GM21529 (cell line): ENCODE measurements around the gene EEF2K.
A peak's percentile ranks its signal among the peaks of the same experiment; 100 is the strongest.
"Not testable (repeated sequence)": the region's sequence is repeated elsewhere in the genome, so short reads cannot be mapped to it uniquely, and the experiment has no call there.

Experiments
- ATAC-seq: cut with Tn5 transposase; IDR thresholded peaks from one replicate; pipeline ENCODE4 v1.9.1; 2021; ENCODE audit not compliant: unreplicated experiment

EEF2K gene

DNA sequence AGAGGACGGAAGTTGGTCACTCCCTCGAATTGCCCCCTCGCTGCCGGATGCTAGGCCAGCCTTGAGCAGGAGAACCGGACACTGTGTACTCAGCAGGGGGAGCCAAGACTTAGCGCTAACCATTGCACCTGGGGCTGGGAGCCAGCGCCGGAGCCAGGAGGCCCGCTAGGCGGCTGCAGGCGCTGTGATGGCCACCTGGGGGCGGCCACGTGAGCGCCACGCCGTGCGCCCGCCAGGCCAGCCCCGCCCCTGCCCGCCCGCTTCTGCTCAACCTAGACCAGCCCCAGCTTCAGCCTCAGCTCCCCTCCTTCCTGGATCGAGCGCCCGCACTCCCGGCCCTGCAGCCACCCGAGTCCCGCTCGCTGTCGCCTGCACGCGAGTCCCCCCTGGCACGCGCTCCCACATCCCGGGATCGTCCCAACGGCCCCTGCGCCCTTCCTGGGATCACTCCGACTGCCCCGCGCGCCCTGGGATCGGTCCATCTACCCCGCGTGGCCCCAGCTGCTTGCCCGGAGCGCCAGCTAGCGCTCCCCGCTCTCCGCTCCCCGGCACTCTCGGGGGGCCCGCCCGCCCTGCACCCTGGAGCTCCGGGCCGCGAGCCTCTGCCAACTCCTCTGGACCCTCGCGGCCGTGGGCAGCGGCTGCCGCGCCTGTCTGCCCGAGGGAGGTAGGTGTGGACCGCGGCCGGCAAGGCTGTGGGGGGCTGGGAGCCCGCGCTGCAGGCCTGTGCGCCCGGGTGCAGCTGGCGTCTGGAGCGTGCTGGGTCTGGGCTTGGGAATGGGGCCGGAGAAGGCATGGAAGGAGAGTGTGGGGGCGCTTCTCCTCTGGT, at the start of gene EEF2K:
TSS of gene EEF2K (plus strand) at position 266 of the 829 bp plus-strand sequence. CDS start 19,452 bp downstream, outside the sequence.
- peak; percentile 84 for ATAC-seq

DNA sequence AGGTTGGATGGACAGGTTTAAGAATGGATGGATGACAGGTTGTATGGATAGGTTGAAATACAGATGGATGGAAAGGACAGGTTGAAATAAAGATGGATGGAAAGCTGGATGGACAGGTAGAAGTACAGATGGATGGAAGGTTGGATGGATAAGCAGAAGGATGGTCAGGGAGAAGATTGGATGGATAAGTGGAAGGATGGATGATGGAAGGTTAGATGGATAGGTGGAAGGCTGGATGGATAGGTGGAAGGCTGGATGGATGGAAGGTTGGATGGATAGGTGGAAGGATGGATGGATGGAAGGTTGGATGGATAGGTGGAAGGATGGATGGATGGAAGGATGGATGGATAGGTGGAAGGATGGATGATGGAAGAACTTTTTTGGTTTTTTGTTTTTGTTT, 44.7 kb upstream of the EEF2K start:
- ATAC-seq: no peak

DNA sequence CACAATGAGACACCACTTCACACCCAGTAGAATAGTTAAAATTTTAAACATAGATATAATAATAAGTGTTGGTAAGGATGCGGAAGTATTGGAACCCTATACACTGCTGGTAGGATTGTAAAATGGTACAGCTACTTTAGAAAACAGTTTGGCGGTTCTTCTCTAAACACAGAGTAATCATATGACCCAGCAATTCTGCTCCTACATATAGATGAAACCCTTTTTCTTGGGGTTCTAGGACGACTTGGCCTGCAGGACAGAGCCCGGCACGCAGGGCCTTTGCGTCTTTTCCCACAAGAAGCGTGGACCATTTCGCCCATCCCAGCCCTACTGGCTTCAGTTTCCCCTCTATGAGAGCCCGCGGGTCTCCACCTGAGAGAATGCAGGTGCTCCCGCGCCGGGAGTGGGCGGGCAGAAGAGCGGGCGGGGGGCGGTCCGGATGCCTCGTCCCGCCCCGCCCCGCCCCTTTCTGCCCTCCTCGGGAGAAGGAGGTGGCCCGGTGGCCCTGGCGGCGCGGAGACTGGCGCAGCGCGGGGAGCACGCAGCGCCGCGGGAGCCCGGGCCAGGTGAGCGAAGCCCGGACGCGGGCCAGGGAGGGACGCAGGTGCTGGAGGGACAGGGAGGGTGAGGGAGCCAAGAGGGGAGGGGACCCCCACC, 44.0 kb upstream of the EEF2K start, which contains the start of gene SDR42E2:
TSS of gene SDR42E2 (plus strand) at position 508 of the 657 bp plus-strand sequence. CDS start 3,077 bp downstream, outside the sequence.
- ATAC-seq: no peak

DNA sequence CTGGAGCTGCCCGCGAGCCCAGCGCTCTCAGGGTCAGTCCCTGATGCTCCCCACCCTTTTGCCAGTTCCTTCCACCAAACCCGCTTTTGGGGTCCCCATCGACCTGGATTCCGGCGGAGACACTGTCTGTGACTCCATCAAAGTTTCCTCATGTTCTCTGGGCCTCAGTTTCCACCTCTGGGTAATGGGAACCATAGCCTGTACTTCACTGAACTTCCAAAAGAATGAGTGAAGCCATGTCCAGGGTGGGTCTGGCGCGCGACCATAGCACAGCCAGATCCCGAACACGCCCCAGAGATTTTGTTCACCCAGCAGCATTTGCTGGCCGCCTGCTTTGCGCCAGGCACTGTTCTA, 43.4 kb upstream of the EEF2K start:
- ATAC-seq: no peak

DNA sequence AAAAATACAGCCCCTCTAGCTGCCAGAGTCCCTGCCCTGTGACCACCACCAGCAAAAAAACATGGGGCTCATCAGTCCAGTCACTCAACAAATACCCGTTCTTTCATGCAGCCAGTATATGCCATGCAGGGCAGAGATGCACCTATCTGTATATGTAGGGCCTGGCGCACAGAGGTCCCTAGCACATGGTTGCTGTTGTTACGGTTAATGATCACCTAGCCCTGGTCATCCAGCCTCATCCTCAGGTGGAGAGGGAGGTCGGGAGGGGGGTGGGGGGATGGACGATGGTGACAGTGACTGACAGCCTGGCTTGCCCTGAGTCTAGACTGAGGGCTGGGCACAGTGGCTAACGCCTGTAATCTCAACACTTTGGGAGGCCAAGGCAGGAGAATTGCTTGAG, 42.3 kb upstream of the EEF2K start:
- no peak for ATAC-seq

DNA sequence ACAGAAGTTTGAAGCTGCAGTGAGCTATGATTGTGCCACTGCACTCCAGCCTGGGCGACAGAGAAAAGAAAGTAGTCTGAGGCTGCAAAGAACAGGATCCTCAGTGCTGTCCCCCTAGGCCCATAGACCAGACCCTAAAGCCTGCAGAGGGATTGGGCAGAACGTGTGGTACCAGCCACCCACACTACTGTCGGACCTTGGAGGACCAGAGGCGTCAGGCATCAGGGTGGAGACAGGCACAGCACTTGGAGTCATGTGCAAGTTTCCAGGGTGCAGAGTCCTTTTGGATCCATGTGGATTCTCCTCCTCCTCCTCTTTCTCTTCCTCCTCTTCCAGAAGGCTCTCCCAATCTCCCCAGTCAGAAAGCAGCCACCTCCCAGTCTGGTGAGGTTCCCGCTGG, 41.6 kb upstream of the EEF2K start:
- no peak for ATAC-seq

DNA sequence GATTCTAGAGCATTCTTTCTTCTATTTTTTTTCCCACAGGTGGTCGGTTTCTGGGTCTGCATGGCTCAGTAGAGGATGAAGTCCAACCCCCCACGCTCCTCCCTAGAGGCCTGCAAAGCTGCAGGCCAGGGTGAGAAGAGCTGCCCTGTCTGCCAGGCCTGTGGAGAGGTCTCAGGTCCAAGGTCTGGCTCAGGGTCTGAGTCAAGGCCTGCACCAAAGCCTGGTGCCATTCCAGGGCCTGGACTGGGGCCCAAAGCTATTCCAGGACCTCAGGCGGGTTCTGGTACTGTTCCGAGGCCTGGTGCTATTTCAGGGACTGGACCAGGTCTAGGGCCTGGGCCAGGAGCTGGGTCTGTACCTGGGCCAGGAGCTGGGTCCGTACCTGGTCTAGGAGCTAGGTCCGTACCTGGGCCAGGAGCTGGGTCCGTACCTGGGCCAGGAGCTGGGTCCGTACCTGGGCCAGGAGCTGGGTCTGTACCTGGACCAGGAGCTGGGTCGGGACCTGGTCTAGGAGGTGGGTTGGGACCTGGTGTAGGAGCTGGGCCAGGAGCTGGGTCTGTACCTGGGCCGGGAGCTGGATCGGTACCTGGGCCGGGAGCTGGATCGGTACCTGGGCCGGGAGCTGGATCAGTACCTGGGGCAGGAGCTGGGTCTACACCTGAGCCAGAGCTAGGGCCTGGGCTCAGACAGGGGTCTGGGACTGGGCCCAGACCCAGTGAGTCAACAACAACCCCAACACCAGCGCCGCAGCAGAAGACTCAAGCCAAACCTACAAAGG, 40.4 kb upstream of the EEF2K start:
- ATAC-seq: no peak

DNA sequence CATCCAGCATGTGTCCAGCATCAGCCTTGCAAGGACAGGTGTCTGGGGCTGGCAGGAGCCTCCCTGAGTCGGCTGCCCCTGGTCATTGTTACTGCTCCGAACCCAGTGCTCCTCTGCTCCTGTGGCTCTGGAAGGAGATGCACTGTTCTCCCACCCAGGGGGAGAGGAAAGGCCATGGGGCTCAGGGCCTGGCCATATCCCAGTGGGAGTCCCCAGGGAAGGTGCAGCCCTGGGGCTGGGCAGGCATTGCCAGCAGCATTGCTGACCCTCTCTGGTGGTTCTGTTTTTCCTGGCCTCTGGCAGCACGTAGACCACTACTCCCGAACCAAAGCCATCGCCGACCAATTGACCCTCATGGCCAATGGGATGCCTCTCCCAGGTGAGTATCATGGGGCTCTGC, 34.1 kb upstream of the EEF2K start:
- no peak for ATAC-seq

DNA sequence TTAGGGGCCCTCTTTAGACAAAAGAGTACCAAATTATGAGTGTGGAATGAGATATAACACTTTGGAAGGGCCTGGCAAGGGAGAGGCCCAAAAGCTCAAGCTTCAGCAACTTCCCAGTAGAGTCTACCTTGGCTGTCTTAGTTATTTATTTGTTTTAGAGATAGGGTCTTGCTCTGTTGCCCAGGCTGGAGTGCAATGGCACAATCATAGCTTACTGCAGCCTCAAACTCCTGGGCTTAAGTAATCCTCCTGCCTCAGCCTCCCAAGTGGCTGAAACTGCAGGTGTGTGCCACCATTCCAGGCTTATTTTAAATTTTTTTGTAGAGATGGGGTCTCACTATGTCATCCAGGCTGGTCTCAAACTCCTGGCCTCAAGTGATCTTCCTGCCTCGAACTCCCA, 33.4 kb upstream of the EEF2K start:
- ATAC-seq: not testable (repeated sequence)

DNA sequence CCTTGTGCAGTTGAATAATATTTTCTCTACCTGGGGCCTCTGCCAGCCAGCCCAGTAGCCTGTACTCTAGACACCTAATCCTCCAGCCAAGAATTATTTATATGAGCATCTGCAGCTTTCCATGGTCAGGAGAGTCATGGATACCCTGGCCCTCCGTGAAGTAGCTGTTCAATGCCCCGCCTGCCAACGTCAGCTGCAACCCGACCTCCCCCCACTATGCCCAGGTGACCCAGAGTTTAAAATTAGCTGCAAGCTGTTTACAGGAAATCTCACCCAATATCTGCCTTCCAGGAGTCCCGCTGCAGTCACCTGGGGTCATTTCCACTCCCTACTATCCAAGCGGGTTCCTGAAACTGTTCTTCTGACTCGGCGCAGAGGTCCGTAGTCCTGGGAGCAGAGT, 31.4 kb upstream of the EEF2K start:
- ATAC-seq: no peak

DNA sequence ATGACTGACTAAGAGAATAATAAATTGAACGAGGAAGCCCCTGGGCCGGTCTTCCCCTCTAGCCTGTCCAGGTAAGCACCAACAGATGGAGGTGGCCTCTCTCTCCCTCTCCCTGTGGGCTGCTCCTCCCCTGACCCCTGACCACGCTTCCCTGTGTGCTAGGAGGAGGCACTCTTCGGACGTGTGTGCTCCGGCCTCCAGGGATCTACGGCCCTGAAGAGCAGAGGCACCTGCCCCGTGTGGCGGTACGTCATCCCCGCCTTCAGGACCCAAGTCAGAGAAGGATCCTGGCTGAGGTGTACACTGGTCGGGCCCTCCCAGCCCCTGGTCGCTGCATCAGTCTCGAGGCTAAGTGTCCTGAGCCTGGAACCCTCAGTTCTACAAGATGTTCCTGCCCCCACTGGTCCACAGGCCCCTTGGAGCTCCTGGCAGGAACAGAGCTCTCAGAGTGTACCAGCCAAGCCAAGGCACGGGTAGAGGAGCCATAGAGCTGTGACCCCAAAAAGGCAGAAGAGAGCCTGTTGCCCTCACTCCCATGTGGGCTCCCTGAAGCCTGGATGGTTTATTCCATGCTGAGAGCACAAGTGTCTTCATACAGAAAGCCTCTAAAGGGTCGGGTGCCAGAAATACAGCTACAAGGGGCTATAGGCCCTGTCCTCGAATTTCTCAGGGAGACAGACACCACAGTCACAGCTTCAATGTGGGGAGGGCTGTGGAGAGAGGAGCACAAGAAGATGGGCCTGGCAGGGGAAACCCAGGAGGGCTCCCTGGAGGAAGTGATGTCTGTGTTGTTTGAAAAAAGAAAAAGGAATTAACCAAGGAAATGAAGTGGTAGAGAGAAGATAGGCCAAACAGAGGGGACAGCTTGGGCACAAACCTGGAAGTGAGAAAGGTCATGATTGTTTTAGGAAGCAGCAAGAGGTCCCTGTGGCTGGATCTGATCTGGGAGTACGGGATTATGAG, 27.8 kb upstream of the EEF2K start:
- no peak for ATAC-seq

DNA sequence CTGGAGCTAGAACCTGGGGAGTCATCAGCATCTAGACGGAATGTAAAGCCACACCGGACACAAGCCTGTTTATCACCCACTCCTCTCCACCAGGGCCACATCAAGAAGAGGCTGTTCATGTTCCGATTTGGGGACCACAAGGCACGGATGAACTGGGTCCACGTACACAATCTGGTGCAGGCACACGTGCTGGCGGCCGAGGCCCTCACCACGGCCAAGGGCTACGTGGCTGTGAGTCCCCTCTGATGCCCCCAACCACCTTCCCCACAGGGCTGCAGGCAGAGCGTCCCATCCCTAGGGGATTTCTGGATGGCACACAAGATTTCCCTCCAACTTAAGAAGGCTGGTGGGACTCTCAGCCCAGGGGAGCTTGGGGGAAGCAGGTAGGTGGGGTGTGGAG, 24.7 kb upstream of the EEF2K start:
- ATAC-seq: no peak

DNA sequence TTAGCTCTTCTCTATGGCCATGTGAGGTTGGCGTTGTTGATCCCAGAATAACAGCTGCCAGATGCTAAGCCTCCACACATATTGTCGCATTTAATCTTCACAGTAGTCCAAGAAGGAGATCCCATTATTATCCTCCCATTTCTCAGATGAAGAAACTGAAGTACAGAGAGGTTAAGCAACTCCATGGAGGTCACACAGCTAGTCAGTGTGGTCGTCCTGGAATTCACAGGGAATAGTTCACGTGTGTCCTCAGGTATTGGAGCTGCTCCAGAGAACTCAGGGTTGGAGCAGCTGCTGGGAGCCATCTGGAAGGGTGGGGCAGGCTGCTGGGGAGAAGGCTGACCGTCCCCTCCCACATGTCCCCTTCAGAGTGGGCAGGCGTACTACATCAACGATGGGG, 24.2 kb upstream of the EEF2K start:
- ATAC-seq: no peak

DNA sequence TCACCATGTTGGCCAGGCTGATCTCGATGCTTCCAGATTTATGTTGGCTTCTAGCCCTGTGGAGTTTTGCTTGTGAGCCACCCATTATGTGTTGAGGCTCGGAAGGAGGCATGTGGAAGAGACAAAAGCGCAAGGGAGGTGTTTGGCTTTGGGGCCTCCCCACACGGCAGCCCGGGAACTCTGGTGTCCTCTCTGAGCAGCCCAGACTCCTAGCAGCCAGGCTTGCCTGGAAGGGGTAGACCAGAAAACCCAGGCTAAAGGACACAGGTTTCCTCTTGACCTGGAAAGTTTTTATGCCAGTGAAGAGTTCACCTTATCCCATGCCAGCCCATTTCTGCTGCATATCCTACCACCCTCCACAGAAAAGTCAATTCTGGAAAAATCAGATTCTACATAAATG, 22.7 kb upstream of the EEF2K start:
- no peak for ATAC-seq

DNA sequence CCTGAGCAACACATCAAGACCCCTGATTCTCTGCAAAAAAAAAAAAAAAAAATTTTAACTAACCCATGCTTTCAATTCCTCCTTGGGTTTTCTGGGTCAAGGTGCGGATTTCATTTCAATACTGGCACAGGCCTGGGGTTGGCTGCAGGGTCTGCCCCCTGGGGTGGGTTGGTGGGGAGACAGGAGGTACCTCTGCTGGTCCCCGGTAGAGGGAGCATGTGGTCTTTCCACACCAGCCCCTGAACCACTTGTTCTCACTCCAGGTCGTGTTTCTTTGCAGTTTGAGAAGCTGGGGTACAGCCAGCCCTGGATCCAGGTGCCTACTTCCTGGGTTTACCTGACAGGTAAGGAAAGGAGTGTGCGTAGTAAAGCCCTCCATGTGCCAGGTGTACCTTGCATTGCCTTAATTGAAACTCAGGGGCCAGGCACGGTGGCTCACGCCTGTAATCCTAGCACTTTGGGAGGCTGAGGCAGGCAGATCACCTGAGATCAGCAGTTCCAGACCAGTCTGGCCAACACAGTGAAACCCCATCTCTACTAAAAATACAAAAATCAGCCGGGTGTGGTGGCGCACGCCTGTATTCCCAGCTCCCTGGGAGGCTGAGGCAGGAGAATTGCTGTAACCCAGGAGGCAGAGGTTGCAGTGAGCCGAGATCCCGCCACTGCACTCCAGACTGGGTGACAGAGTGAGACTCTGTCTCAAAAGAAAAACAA, 22.0 kb upstream of the EEF2K start:
- ATAC-seq: no peak

DNA sequence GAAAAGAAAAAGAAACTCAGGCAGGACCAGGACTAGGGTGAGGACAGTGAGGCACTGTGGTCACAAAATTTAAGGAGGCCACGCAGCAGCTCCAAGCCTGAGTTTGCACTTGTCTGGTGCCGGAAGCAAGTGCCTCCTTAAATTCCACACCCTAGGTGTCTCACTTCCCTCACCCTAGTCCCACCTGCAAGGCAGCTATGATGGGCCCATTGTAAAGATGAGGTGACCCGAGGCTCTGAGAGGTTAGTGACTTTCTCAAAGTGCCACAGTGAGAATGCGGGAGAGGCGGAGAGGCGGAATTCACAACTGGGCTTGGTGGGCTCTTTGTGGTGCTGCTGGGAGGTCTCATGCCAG, 21.5 kb upstream of the EEF2K start:
- no peak for ATAC-seq

DNA sequence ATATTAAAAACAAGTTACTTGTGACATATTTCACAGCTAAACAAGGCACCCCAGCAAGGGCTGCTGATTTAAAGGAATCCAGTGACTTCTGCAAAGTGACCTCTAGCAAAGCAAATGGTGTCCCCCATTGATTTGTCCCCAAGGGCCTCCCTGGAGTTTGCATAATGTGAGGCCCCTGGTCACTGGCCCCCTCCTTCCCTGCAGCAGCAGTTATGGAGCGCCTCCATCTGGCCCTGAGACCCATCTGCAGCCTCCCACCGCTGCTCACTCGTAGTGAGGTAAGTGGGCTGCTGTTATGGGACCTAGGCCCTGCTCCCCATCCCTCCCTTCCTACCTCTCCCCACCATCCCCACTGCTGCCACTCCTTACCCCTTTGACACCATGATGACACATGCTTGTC, 19.6 kb upstream of the EEF2K start:
- no peak for ATAC-seq

DNA sequence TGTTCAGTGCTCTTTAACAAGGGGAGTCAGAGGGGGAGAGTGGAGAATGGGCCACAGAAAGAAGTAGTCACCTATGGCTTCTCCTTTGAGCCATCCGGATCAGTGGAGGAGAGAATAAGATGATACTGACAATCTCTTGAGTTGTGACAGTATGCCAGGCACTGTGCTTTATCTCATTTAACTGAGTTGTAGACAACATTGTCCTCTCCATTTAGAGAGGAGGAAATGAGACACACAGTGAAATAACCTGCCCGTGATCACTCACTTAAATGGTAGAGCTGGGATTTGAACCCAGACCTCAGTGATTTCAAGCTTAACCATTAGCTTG, 17.8 kb upstream of the EEF2K start:
- ATAC-seq: no peak

DNA sequence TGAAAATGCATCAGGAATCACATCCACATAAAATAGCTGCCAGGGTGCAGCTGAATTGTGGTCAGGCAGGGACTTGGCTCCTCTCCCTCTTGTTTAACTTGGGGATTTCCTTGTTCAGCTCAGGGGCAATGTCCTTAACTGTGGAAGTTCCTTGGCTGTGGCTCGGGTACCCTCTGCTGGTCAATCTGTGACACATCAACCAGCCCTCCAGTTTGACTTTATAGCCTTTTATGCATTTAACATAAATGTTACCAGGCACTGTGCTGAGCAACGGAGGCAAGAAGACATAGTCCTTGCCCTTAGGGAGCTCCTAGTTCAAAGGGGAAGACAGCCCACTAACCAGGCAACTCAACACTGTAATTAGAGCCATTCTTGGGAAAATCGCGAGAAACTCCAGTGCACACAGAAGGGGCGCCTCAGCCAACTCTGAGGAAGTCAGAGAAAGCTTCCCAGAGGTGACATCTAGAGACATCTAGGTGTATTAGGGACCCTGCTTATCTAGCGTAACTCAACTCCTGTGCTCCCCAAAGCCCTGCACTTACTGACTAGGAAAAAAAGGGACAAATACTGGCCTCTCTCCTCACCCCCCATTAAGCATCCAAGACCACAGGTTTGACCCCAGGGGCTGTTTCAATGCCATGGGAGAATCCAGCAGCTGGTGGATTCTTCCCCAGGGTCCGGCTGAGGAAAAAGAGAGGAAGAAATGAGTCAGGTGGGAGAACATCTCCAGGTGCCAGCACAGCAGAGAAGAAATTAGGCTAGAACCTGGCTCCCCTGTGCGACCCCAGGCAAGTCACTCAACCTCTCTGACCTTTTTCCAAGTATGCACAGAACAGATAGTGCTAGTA, 17.3 kb upstream of the EEF2K start:
- ATAC-seq: no peak
